Keratinocyte (primary cell): ENCODE measurements around the gene INPP5E. TPM values are rescaled to one million over a fixed set of nuclear protein-coding genes. Genes with fewer than 3 reads are reported as not detected.
"Not testable (repeated sequence)": the region's sequence is repeated elsewhere in the genome, so short reads cannot be mapped to it uniquely, and the experiment has no call there.

Source experiments
- DNase-seq: peaks from one replicate; pipeline ENCODE4 v3.0.0-alpha.2; 2011; ENCODE audit warnings: low read depth, missing footprints, low spot score
- FAIRE-seq: peaks from 2 replicates; lab custom pipeline; 2011; peaks lifted over from hg19 to GRCh38; lab: Jason Lieb, UNC
- H2AFZ ChIP-seq: 2 replicates; pipeline ENCODE4 v1.6.0; 2012; ENCODE audit warnings: low read length, control low read depth, inconsistent platforms; ENCODE audit not compliant: control insufficient read depth
- H3K27ac ChIP-seq: 2 replicates; pipeline ENCODE4 v1.5.1; 2011; ENCODE audit warnings: low read length; ENCODE audit not compliant: control insufficient read depth, insufficient read depth
- H3K27me3 ChIP-seq: 3 replicates; pipeline ENCODE4 v1.6.0; 2011; ENCODE audit warnings: low read length; ENCODE audit not compliant: control insufficient read depth, insufficient read depth; ENCODE audit errors: extremely low read depth
- H3K36me3 ChIP-seq, 2 experiments: 2 replicates in 1 of 2; 3 replicates in 1 of 2; pipeline ENCODE4 v1.5.1; 2011; ENCODE audit warnings: low read length in 2 of 2, mild to moderate bottlenecking in 1 of 2; ENCODE audit not compliant: control insufficient read depth in 2 of 2, insufficient read depth in 2 of 2; ENCODE audit errors: extremely low read depth in 1 of 2
- H3K4me1 ChIP-seq: 3 replicates; pipeline ENCODE4 v1.5.1; 2011; ENCODE audit warnings: low read length; ENCODE audit not compliant: control insufficient read depth, insufficient read depth; ENCODE audit errors: extremely low read depth
- H3K4me2 ChIP-seq: 3 replicates; pipeline ENCODE4 v1.6.0; 2011; ENCODE audit warnings: low read depth, low read length; ENCODE audit not compliant: control insufficient read depth, insufficient read depth; ENCODE audit errors: extremely low read depth
- H3K4me3 ChIP-seq, 3 experiments: fragments of 200-600 bp in 1 of 3; sonication (generic) in 1 of 3; 2 replicates in 2 of 3; 3 replicates in 1 of 3; pipeline ENCODE4 v1.5.1; 2011 to 2016; ENCODE audit warnings: low read length in 3 of 3, mild to moderate bottlenecking in 3 of 3, control low read depth in 2 of 3, inconsistent platforms in 1 of 3, low read depth in 1 of 3, mixed read lengths in 1 of 3, mixed run types in 1 of 3, moderate library complexity in 1 of 3; ENCODE audit not compliant: control insufficient read depth in 2 of 3, insufficient read depth in 2 of 3; ENCODE audit errors: extremely low read depth in 1 of 3
- H3K79me2 ChIP-seq: 2 replicates; pipeline ENCODE4 v1.6.0; 2012; ENCODE audit warnings: low read length; ENCODE audit not compliant: control insufficient read depth, insufficient read depth
- H3K9ac ChIP-seq: 3 replicates; pipeline ENCODE4 v1.6.0; 2011; ENCODE audit warnings: low read length; ENCODE audit not compliant: control insufficient read depth, insufficient read depth; ENCODE audit errors: extremely low read depth
- H3K9me1 ChIP-seq: 3 replicates; pipeline ENCODE4 v1.6.0; 2011; ENCODE audit warnings: low read length; ENCODE audit not compliant: control insufficient read depth, insufficient read depth; ENCODE audit errors: extremely low read depth
- H3K9me3 ChIP-seq: 2 replicates; pipeline ENCODE4 v1.5.1; 2012; ENCODE audit warnings: low read depth, low read length; ENCODE audit not compliant: control insufficient read depth
- H4K20me1 ChIP-seq: 3 replicates; pipeline ENCODE4 v1.6.0; 2011; ENCODE audit warnings: low read length; ENCODE audit not compliant: control insufficient read depth, insufficient read depth; ENCODE audit errors: extremely low read depth
- EZH2 ChIP-seq: IDR thresholded peaks from one replicate; pipeline ENCODE4 v1.6.1; 2012; ENCODE audit warnings: inconsistent platforms, mild to moderate bottlenecking, low read length, moderate library complexity
- dilution Hi-C: fragments of 300-500 bp; cut with MboI; formaldehyde crosslinking; loops from one replicate; pipeline ENCODE4 v1.7.0; 2020; ENCODE audit warnings: low sequenced_read_pairs; ENCODE audit not compliant: extremely low pct_ligation_motif_present
- polyA plus RNA-seq, 5 experiments: library from polyadenylated mRNA; depleted of rRNA in 3 of 5; stranded (reverse) in 3 of 5; stranded (forward) in 1 of 5; unstranded in 1 of 5; fragments of >200 nt; gene quantifications; 1 replicate in 1 of 5; 2 replicates in 3 of 5; 3 replicates in 1 of 5; pipeline versions ENCODE4 v1.2.1 to v1.2.3, GENCODE V29; 2011 to 2012; ENCODE audit warnings: missing spikeins in 2 of 5, low read depth in 1 of 5, low replicate concordance in 1 of 5
- TF ChIP-seq, protein P1 (sequence below), 3 experiments: IDR thresholded peaks in 1 of 3; conservative IDR thresholded peaks in 1 of 3; optimal IDR thresholded peaks in 1 of 3; 2 replicates in 2 of 3; 3 replicates in 1 of 3; pipeline versions ENCODE3 to v1.5.1; 2011; ENCODE audit warnings: low read length in 3 of 3, mild to moderate bottlenecking in 3 of 3, moderate library complexity in 2 of 3, control low read depth in 1 of 3, inconsistent platforms in 1 of 3; ENCODE audit not compliant: insufficient read depth in 2 of 3; ENCODE audit errors: extremely low read depth in 1 of 3

The INPP5E gene
- polyA plus RNA-seq, 1 donor (not counting 4 experiments of a cell fraction or from before 2014, with no cell fraction given), result 4.4 TPM

DNA sequence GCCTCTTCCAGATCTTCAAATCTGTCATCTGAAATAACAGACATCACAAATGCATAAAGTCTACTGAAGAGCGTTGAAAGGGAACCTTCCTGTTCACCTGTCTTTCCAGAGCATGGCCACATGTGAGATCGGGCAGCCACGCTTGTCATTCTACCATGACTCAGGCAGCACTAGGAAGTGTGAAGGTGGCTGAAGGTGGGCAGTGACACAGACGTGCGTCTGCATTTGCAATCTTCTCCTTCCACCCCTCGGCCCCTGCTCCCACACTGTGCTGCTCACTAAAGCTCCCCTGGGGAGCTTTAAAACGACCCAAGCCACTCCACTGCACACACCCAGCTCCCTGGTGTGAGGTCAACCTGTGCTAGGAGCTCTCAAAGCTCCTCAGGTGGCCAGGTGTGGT is 31.7 kb downstream of the INPP5E start:
- H3K9me1 ChIP-seq, result no peaks in the 10 kb centered on the region
- H3K36me3 ChIP-seq, result peaks cover 21 to 26% of the 10 kb centered on the region in 2 experiments
- H3K9ac ChIP-seq, result no peak overlapping the region

DNA sequence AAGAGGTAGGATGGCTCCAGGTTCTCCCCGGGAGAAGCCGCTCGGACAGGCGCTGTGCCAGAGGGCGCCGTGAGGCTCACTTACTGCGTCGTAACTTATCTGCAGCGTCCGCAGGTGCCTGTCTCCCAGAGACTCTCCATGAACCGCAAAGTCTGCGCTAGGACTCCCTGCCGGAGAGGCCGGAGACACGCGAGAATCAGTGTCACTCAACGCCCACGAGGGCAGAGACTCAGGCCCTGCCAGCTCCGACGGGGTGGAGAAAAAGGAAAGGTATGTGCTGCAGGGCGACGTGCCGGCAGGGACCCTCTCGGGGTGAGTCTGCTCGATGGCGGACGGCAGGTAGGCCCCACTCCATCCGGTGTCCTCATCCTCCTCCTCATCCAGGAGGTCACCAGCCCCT is 32.6 kb downstream of the INPP5E start:
- H3K27ac ChIP-seq, FAIRE-seq, dilution Hi-C loops, H3K9ac ChIP-seq, H3K4me3 ChIP-seq, H3K9me1 ChIP-seq, H3K27me3 ChIP-seq, H3K9me3 ChIP-seq, H2AFZ ChIP-seq, H4K20me1 ChIP-seq, DNase-seq, H3K4me2 ChIP-seq: not testable (repeated sequence)
- Histone ChIP-seq H3K4me1 (peaks cover 24% of the 10 kb centered on the region), H3K36me3 (peaks cover 20 to 22% of the 10 kb centered on the region in 2 experiments), H3K79me2 (peaks cover 34% of the 10 kb centered on the region)

More for the DNA sequence above, 31.7 kb downstream of the INPP5E start:
- dilution Hi-C loops, result no loop called here
- Histone ChIP-seq H3K4me3 (no peak overlapping the region), H3K4me2 (no peak overlapping the region), H3K4me1 (peaks cover 25% of the 10 kb centered on the region), H2AFZ (no peak overlapping the region), H3K79me2 (peaks cover 41% of the 10 kb centered on the region), H3K9me3 (no peaks in the 10 kb centered on the region), H4K20me1 (peaks cover 6% of the 10 kb centered on the region), H3K27ac (no peak overlapping the region), H3K27me3 (no peaks in the 10 kb centered on the region)
- TF ChIP-seq, protein P1, sequence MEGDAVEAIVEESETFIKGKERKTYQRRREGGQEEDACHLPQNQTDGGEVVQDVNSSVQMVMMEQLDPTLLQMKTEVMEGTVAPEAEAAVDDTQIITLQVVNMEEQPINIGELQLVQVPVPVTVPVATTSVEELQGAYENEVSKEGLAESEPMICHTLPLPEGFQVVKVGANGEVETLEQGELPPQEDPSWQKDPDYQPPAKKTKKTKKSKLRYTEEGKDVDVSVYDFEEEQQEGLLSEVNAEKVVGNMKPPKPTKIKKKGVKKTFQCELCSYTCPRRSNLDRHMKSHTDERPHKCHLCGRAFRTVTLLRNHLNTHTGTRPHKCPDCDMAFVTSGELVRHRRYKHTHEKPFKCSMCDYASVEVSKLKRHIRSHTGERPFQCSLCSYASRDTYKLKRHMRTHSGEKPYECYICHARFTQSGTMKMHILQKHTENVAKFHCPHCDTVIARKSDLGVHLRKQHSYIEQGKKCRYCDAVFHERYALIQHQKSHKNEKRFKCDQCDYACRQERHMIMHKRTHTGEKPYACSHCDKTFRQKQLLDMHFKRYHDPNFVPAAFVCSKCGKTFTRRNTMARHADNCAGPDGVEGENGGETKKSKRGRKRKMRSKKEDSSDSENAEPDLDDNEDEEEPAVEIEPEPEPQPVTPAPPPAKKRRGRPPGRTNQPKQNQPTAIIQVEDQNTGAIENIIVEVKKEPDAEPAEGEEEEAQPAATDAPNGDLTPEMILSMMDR (optimal IDR thresholded peaks at IDR 0.05 in 1 of 3, IDR thresholded peaks at IDR 0.05 in 1 of 3, conservative IDR thresholded peaks at IDR 0.05 in 1 of 3; ENCODE audit: extremely low read depth in 1 of 3, insufficient read depth in 2 of 3, low read length in 3 of 3), result no peak
- TF ChIP-seq EZH2, result no peak
- FAIRE-seq (no peak), DNase-seq (no peak)

DNA sequence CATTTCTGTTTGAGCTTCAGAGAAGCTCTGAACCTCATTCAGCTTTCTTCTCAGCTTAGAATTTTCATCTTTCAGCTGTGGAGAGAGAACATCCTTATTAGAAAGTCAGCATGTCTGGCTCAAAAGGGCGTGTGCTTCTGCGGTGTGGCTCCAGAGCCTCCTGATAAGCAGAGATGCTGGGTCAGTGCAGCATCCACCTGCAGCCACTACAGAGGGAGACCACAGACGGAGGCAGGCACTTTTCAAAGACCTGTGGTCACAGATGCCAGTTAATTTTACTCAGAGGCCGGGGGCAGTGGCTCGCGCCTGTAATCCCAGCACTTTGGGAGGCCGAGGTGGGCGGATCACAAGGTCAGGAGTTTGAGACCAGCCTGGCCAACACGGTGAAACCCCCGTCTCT is 33.7 kb downstream of the INPP5E start:
- H3K4me3 ChIP-seq, DNase-seq, H3K4me2 ChIP-seq, FAIRE-seq, H2AFZ ChIP-seq, H3K27ac ChIP-seq, H3K9me3 ChIP-seq, H3K27me3 ChIP-seq, H3K9me1 ChIP-seq, dilution Hi-C loops, H4K20me1 ChIP-seq, H3K9ac ChIP-seq: not testable (repeated sequence)
- Histone ChIP-seq H3K4me1 (peaks cover 15% of the 10 kb centered on the region), H3K36me3 (peaks cover 18 to 21% of the 10 kb centered on the region in 2 experiments), H3K79me2 (peaks cover 22% of the 10 kb centered on the region)
